Liver (tissue), 3 donors: ENCODE measurements around the gene FADS1.

Experiments used
- CTCF ChIP-seq: fragments of 150-350 bp; IDR thresholded peaks from 2 replicates; pipeline ENCODE4 v1.5.1; 2017; ENCODE audit warnings: improper control_type of control experiment, low read depth, low read length; ENCODE audit not compliant: missing input control
- FOXA1 ChIP-seq: IDR thresholded peaks from 2 replicates; pipeline ENCODE4 v1.6.1; 2016; ENCODE audit warnings: antibody characterized with exemption
- RAD21 ChIP-seq, 2 donors: IDR thresholded peaks; 2 replicates each; pipeline ENCODE4 v1.6.1; 2016; ENCODE audit warnings: antibody characterized with exemption in 2 of 2, mild to moderate bottlenecking in 2 of 2
- REST ChIP-seq: IDR thresholded peaks from 2 replicates; pipeline ENCODE4 v1.6.1; 2016; ENCODE audit warnings: antibody characterized with exemption, mild to moderate bottlenecking
- ZBTB33 ChIP-seq: IDR thresholded peaks from 2 replicates; pipeline ENCODE4 v1.6.1; 2016; ENCODE audit warnings: antibody characterized with exemption
- TF ChIP-seq, protein P1 (sequence below): IDR thresholded peaks from 2 replicates; pipeline ENCODE4 v1.6.1; 2016; ENCODE audit warnings: antibody characterized with exemption
- TF ChIP-seq, protein P2 (sequence below): IDR thresholded peaks from 2 replicates; pipeline ENCODE4 v1.6.1; 2016; ENCODE audit warnings: antibody characterized with exemption
- donor health status: healthy.
- donor health status: healthy.

DNA sequence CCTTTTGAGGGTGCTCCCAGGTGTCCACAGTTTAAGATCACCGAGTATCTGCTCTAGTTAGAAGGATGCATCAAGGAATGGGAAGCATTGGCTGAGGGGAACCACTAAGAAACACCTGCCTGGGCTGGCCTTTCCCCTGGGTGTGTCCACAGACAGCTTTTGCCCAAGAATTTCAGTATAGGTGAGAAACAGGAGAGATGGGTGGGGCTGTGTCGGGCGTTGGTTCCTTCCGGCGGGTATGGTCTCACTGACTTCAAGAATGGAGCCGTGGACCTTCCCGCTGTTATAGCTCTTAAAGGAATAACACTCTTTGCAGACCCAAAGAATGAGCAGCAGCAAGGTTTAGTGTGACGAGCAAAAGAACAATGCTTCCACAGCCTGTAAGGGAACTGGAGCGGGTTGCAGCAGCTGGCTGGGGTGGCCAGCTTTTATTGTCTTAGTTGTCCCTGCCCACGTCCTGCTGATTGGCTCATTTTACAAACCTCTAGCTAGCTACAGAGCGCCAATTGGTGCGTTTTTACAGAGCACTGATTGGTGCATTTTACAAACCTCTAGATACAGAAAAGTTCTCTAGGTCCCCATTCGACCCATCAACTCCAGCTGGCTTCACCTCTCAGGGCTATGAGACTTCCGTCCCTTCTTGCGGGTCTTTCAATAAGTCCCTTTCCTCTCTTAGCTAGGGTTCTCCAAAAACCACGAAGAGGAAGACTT lies 2.4 kb downstream of the FADS1 start:
- TF ChIP-seq RAD21 (IDR thresholded peaks at IDR 0.05) (no peak), REST (no peak), CTCF (no peak), FOXA1 (no peak), ZBTB33 (no peak)
- TF ChIP-seq, protein P1, sequence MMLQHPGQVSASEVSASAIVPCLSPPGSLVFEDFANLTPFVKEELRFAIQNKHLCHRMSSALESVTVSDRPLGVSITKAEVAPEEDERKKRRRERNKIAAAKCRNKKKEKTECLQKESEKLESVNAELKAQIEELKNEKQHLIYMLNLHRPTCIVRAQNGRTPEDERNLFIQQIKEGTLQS: no peak
- TF ChIP-seq, protein P2, sequence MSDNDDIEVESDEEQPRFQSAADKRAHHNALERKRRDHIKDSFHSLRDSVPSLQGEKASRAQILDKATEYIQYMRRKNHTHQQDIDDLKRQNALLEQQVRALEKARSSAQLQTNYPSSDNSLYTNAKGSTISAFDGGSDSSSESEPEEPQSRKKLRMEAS: no peak
